Osteoblast (primary cell): ENCODE measurements around the gene SLC6A2. TPM values are rescaled to one million over a fixed set of nuclear protein-coding genes. Genes with fewer than 3 reads are reported as not detected.

ENCODE experiments used
- DNase-seq: peaks from one replicate; pipeline ENCODE4 v3.0.0; 2011; ENCODE audit warnings: low spot score, mixed read lengths; ENCODE audit not compliant: insufficient read length; ENCODE audit errors: missing footprints
- H2AFZ ChIP-seq: 2 replicates; pipeline ENCODE4 v1.6.0; 2011; ENCODE audit warnings: mild to moderate bottlenecking, low read length
- H3K27ac ChIP-seq: 2 replicates; pipeline ENCODE4 v1.5.1; 2011; ENCODE audit warnings: mild to moderate bottlenecking, low read depth, low read length, moderate library complexity
- H3K27me3 ChIP-seq: 2 replicates; pipeline ENCODE4 v1.6.0; 2012; ENCODE audit warnings: mild to moderate bottlenecking, control low read depth, inconsistent platforms, low read length, moderate library complexity; ENCODE audit not compliant: insufficient read depth
- H3K36me3 ChIP-seq: 2 replicates; pipeline ENCODE4 v1.5.1; 2011; ENCODE audit warnings: mild to moderate bottlenecking, low read length, control low read depth, moderate library complexity; ENCODE audit not compliant: insufficient read depth
- H3K4me1 ChIP-seq: 2 replicates; pipeline ENCODE4 v1.5.1; 2011; ENCODE audit warnings: mild to moderate bottlenecking, low read length, control low read depth, moderate library complexity; ENCODE audit not compliant: insufficient read depth
- H3K4me2 ChIP-seq: 2 replicates; pipeline ENCODE4 v1.6.0; 2011; ENCODE audit warnings: mild to moderate bottlenecking, low read length; ENCODE audit not compliant: insufficient read depth
- H3K4me3 ChIP-seq: fragments of 200-600 bp; sonication (generic); 3 replicates; pipeline ENCODE4 v1.5.1; 2012; ENCODE audit warnings: mild to moderate bottlenecking, low read length, inconsistent platforms; ENCODE audit not compliant: insufficient read depth
- H3K79me2 ChIP-seq: 2 replicates; pipeline ENCODE4 v1.6.0; 2012; ENCODE audit warnings: mild to moderate bottlenecking, low read length, control low read depth, inconsistent platforms; ENCODE audit not compliant: insufficient read depth
- H3K9me3 ChIP-seq: 2 replicates; pipeline ENCODE4 v1.5.1; 2011; ENCODE audit warnings: low read depth, low read length, control low read depth
- H4K20me1 ChIP-seq: 2 replicates; pipeline ENCODE4 v1.6.0; 2012; ENCODE audit warnings: mild to moderate bottlenecking, low read length, control low read depth; ENCODE audit not compliant: insufficient read depth
- CTCF ChIP-seq: IDR thresholded peaks from 2 replicates; pipeline ENCODE4 v1.5.1; 2011; ENCODE audit warnings: mild to moderate bottlenecking, low read depth, low read length, moderate library complexity; ENCODE audit errors: extremely low read depth
- total RNA-seq: library from RNA; depleted of rRNA; stranded (reverse); fragments of >200 nt; gene quantifications from 2 replicates; pipeline ENCODE4 v1.2.3, GENCODE V29; 2012

Gene SLC6A2
- total RNA-seq, 1 donor = not detected

GRCh38 chr16:55698946-55699345 is 43.2 kb downstream of the SLC6A2 start:
- no peaks in the 10 kb centered on the region for H3K4me1 ChIP-seq
- H3K27me3 ChIP-seq = peaks cover 3% of the 10 kb centered on the region
- no peak overlapping the region for H2AFZ ChIP-seq
- H3K4me3 ChIP-seq = no peak overlapping the region
- H3K27ac ChIP-seq = no peak overlapping the region
- no peak overlapping the region for H3K4me2 ChIP-seq
- no peaks in the 10 kb centered on the region for H3K36me3 ChIP-seq
- H3K9me3 ChIP-seq = no peaks in the 10 kb centered on the region
- no peak for DNase-seq
- H3K79me2 ChIP-seq = no peaks in the 10 kb centered on the region
- H4K20me1 ChIP-seq = no peaks in the 10 kb centered on the region
- TF ChIP-seq CTCF = no peak

GRCh38 chr16:55699616-55700015 is 43.8 kb downstream of the SLC6A2 start:
- no peak for DNase-seq
- H4K20me1 ChIP-seq = no peaks in the 10 kb centered on the region
- H3K9me3 ChIP-seq = no peaks in the 10 kb centered on the region
- H3K4me3 ChIP-seq = no peak overlapping the region
- no peaks in the 10 kb centered on the region for H3K36me3 ChIP-seq
- H2AFZ ChIP-seq = no peak overlapping the region
- no peak for TF ChIP-seq CTCF
- no peak overlapping the region for H3K4me2 ChIP-seq
- peaks cover 3% of the 10 kb centered on the region for H3K27me3 ChIP-seq
- H3K4me1 ChIP-seq = no peaks in the 10 kb centered on the region
- no peaks in the 10 kb centered on the region for H3K79me2 ChIP-seq
- H3K27ac ChIP-seq = no peak overlapping the region

GRCh38 chr16:55700067-55700466 is 44.3 kb downstream of the SLC6A2 start:
- H3K4me1 ChIP-seq = no peaks in the 10 kb centered on the region
- no peaks in the 10 kb centered on the region for H3K9me3 ChIP-seq
- H3K4me3 ChIP-seq = no peak overlapping the region
- TF ChIP-seq CTCF = no peak
- no peak overlapping the region for H3K27ac ChIP-seq
- no peak overlapping the region for H2AFZ ChIP-seq
- DNase-seq = no peak
- H3K36me3 ChIP-seq = no peaks in the 10 kb centered on the region
- peaks cover 3% of the 10 kb centered on the region for H3K27me3 ChIP-seq
- H3K79me2 ChIP-seq = no peaks in the 10 kb centered on the region
- H3K4me2 ChIP-seq = no peak overlapping the region
- H4K20me1 ChIP-seq = no peaks in the 10 kb centered on the region

- no peak overlapping the region for H2AFZ ChIP-seq
- peaks cover 7% of the 10 kb centered on the region for H3K27me3 ChIP-seq
- H3K36me3 ChIP-seq = no peaks in the 10 kb centered on the region
- H3K9me3 ChIP-seq = no peaks in the 10 kb centered on the region
- H3K4me3 ChIP-seq = no peak overlapping the region
- no peaks in the 10 kb centered on the region for H4K20me1 ChIP-seq
- H3K4me2 ChIP-seq = no peak overlapping the region
- H3K27ac ChIP-seq = no peak overlapping the region
- TF ChIP-seq CTCF = no peak
- no peaks in the 10 kb centered on the region for H3K4me1 ChIP-seq
- no peaks in the 10 kb centered on the region for H3K79me2 ChIP-seq
- DNase-seq = no peak
These were observed 45.2 kb downstream of the SLC6A2 start for GRCh38 chr16:55700961-55701360.
